MG63 (cell line): Measurements from ENCODE around the gene RANBP1. TPM values are rescaled to one million over a fixed set of nuclear protein-coding genes. Genes with fewer than 3 reads are reported as not detected.

Source experiments
- DNase-seq: peaks from one replicate; pipeline ENCODE4 v3.0.0-alpha.2; 2020
- H3K27me3 ChIP-seq: fragments of 250-450 bp; sonication (Bioruptor Pico); 2 replicates; pipeline ENCODE4 v1.5.1; 2020; ENCODE audit warnings: mild to moderate bottlenecking, moderate library complexity
- H3K36me3 ChIP-seq: fragments of 250-450 bp; sonication (Bioruptor Pico); 2 replicates; pipeline ENCODE4 v1.5.1; 2020; ENCODE audit warnings: mild to moderate bottlenecking, moderate library complexity
- H3K4me3 ChIP-seq: fragments of 250-450 bp; sonication (Bioruptor Pico); 2 replicates; pipeline ENCODE4 v1.5.1; 2020; ENCODE audit warnings: mild to moderate bottlenecking, moderate library complexity
- H3K9me3 ChIP-seq: fragments of 250-450 bp; sonication (Bioruptor Pico); 2 replicates; pipeline ENCODE4 v1.5.1; 2020; ENCODE audit warnings: mild to moderate bottlenecking, moderate library complexity
- total RNA-seq: library from RNA; depleted of rRNA; stranded (reverse); fragments of >200 nt; shearing (Covaris generic); gene quantifications from 2 replicates; pipeline ENCODE4 v1.2.3, GENCODE V29; 2014; ENCODE audit warnings: low replicate concordance

Gene RANBP1
- total RNA-seq, 1 experiment from 2014 or later, result 841 TPM

- H3K36me3 ChIP-seq, result peaks cover 93% of the 10 kb centered on the region
- DNase-seq, result no peak
- H3K27me3 ChIP-seq, result no peaks in the 10 kb centered on the region
- H3K4me3 ChIP-seq, result no peak overlapping the region
- no peaks in the 10 kb centered on the region; the same call in 1 of the 2 replicates for H3K9me3 ChIP-seq
Measured at GRCh38 chr22:20099099-20099711, 16.7 kb upstream of the RANBP1 start.

GRCh38 chr22:20101638-20102037, 14.3 kb upstream of the RANBP1 start:
- Histone ChIP-seq H3K9me3 (no peaks in the 10 kb centered on the region; the same call in 1 of the 2 replicates), H3K36me3 (peaks cover 93% of the 10 kb centered on the region), H3K27me3 (no peaks in the 10 kb centered on the region), H3K4me3 (no peak overlapping the region)
- DNase-seq, result no peak

DNA sequence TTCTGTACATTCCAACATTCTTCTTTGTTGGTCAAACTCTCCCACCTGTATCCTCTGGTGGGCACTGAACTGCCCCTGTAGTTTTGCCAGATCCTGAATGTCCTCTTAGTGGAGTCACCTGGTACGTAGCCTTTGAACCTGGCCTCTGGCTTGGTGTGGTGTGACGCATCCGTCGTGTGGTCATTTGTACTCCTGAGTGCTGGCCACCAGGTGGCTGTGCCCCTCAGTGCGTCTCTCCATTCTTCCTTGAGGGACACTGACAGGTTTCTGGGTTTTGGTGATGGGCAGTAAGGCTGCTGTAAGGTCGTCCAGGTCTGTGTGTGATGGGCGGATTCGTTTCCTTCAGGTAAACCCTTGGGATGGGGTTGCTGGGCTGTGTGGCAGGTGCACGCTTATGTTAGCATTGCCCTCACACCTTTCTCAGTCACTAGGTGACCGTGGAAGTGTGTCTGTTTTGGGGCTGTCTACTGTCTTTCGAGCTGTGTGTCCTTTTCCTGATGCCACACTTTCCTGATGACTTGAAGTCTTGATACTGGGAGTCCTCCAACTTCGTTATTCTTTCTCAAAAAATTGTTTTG, 13.6 kb upstream of the RANBP1 start:
- H3K9me3 ChIP-seq, result no peaks in the 10 kb centered on the region
- H3K36me3 ChIP-seq, result peaks cover 93% of the 10 kb centered on the region
- DNase-seq, result no peak
- H3K27me3 ChIP-seq, result no peaks in the 10 kb centered on the region
- H3K4me3 ChIP-seq, result no peak overlapping the region

DNA sequence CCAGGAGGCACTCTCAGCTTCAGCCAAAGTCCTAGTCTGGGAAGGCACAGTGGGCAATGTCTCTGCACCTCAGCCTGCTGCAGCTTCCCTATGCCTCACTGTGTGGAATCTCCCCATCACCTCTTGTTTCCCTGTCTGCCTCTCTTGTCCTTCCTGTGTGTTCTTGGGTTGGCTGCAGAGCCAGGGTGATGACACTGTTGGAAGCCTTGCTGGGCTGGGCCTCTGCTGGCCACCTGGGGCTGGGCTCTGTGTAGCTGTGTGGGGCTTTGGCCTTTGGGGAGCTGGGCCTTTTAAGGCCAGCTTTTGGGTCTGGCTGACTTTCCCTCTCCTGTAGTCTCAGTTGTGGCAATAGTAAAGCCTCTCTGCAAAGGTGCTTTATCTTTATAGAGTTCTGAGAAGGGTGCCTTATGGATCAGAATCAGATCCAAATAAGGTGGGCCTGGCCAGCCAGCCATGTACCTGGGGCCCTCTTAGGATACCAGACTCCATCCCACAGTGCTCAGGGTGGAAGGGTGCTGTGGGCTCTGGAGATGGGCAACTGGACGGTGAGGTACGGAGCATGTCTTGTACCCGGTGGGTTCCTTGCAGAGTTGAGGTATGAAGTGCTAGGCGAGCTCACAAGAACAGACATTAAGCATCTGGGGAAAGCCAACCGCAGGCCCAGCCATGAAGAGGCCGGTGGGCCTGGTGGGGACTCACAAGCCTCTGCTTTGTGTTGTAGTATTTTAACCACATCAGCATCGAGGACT, 10.3 kb upstream of the RANBP1 start:
- Histone ChIP-seq H3K36me3 (peaks cover 91% of the 10 kb centered on the region), H3K4me3 (no peak overlapping the region), H3K9me3 (no peaks in the 10 kb centered on the region), H3K27me3 (no peaks in the 10 kb centered on the region)
- no peak for DNase-seq

- H3K36me3 ChIP-seq, result peaks cover 88% of the 10 kb centered on the region
Measured at GRCh38 chr22:20106205-20106848, 9.6 kb upstream of the RANBP1 start.

DNA sequence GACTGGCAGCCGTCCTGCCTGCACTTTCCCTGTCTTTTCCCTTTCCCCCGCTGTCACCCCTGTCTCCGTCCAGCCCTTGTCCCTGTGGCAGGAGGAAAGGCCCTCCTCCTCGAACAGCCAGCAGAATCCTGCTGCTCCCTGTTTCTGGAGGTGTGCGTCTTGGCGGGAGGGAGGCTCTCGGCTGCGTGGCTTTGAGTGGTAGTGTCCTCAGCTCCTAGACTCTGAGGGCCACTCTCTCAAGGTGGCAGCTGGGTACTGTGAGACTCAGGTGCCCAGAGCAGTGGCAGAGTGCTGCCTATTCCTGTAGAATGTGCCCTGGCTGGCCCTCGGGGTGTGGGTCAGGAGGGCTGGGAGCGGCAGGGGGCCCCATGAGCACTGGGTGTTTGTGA, 9.1 kb upstream of the RANBP1 start:
- DNase-seq, result no peak
- H3K4me3 ChIP-seq, result no peak overlapping the region
- peaks cover 84% of the 10 kb centered on the region for H3K36me3 ChIP-seq
- no peaks in the 10 kb centered on the region for H3K27me3 ChIP-seq
- no peaks in the 10 kb centered on the region for H3K9me3 ChIP-seq

More at GRCh38 chr22:20106205-20106848, 9.6 kb upstream of the RANBP1 start:
- H3K9me3 ChIP-seq, result no peaks in the 10 kb centered on the region
- no peak overlapping the region for H3K4me3 ChIP-seq
- no peaks in the 10 kb centered on the region for H3K27me3 ChIP-seq
- DNase-seq, result no peak

DNA sequence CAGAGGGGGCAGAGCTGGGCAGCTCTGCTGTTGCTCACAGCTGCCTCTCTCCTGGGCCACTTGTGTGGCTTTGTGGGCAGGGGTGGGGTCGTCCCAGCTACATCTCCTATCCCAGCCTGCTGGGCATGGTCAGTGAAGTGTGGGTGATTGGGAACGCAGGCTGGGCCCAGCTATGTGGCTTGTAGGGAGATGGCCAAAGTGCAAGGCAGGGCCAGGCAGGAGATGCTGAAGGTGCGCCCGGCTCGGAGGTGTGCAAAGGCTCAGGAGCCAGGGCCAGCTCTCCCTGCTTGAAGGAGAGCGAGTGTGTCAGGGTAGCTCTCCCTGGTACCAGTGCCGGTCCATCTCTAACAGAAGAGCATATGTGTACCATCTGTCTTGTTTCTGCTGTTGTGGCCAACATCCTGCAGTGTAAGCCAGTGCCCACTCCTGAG, 8.4 kb upstream of the RANBP1 start:
- DNase-seq, result no peak

GRCh38 chr22:20107951-20108756, 7.8 kb upstream of the RANBP1 start:
- H3K36me3 ChIP-seq, result peaks cover 84% of the 10 kb centered on the region
- DNase-seq, result no peak
- no peaks in the 10 kb centered on the region for H3K9me3 ChIP-seq
- no peak overlapping the region for H3K4me3 ChIP-seq
- H3K27me3 ChIP-seq, result no peaks in the 10 kb centered on the region

More for the DNA sequence above, 8.4 kb upstream of the RANBP1 start:
- no peaks in the 10 kb centered on the region for H3K9me3 ChIP-seq
- H3K4me3 ChIP-seq, result no peak overlapping the region
- no peaks in the 10 kb centered on the region for H3K27me3 ChIP-seq
- peaks cover 83% of the 10 kb centered on the region for H3K36me3 ChIP-seq

- no peaks in the 10 kb centered on the region for H3K9me3 ChIP-seq
- H3K36me3 ChIP-seq, result peaks cover 83% of the 10 kb centered on the region
- DNase-seq, result no peak
- no peaks in the 10 kb centered on the region for H3K27me3 ChIP-seq
- H3K4me3 ChIP-seq, result no peak overlapping the region
Measured at GRCh38 chr22:20108757-20109230, 7.1 kb upstream of the RANBP1 start.

DNA sequence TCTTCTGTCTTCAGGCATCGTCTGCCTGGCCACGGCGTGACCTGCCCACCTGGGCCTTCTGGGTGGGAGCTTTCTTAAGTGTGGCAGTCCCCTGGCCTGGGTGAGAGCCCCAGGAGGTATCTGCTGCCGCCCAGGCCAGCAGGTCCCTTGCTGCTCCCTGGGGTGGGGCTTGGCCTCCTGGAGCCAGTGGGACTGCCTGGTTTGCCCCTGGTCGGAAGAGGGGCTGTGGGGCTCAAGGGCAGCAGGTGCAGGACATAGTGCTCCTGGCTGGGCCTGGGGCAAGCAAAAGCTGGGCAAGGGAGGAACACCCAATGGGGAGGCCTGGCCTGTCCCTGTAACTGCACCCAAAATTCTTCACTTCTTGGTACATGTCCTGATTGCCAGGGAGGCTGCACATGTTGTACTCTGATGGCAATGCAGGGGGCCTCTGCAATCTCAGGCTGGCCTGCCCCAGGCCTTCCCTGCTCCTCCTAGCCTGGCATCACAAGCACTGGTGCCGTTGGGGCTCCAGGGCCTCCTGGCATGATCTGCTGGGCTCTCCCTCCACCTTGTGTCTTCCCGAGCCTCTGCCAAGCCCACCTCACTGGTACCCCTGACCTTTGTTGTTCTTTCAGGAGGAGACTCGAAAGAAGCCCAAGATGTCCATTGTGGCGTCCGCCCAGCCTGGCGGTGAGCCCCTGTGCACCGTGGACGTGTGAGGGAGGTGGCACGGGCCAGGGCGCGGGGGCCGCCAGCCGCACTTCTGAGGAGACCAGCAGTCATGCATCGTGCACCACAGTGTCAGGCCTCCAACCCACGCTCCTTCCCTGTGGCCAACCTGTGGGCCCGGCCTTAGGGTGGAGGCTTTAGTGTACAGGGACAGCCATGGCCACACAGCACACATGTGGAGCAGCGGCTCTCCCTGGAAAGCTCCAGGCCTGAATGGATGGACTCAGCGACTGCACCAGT, 6.2 kb upstream of the RANBP1 start:
- H3K9me3 ChIP-seq, result no peaks in the 10 kb centered on the region
- H3K27me3 ChIP-seq, result no peaks in the 10 kb centered on the region
- peaks cover 85% of the 10 kb centered on the region for H3K36me3 ChIP-seq
- no peak for DNase-seq
- H3K4me3 ChIP-seq, result no peak overlapping the region

- no peak overlapping the region for H3K4me3 ChIP-seq
- peaks cover 85% of the 10 kb centered on the region for H3K36me3 ChIP-seq
- no peak for DNase-seq
- no peaks in the 10 kb centered on the region for H3K9me3 ChIP-seq
- H3K27me3 ChIP-seq, result no peaks in the 10 kb centered on the region
Measured at GRCh38 chr22:20110359-20110985, 5.4 kb upstream of the RANBP1 start.

- no peak overlapping the region for H3K4me3 ChIP-seq
- H3K36me3 ChIP-seq, result peaks cover 85% of the 10 kb centered on the region
- H3K9me3 ChIP-seq, result no peaks in the 10 kb centered on the region
- DNase-seq, result no peak
- H3K27me3 ChIP-seq, result no peaks in the 10 kb centered on the region
Measured at GRCh38 chr22:20111045-20111688, 4.7 kb upstream of the RANBP1 start.

DNA sequence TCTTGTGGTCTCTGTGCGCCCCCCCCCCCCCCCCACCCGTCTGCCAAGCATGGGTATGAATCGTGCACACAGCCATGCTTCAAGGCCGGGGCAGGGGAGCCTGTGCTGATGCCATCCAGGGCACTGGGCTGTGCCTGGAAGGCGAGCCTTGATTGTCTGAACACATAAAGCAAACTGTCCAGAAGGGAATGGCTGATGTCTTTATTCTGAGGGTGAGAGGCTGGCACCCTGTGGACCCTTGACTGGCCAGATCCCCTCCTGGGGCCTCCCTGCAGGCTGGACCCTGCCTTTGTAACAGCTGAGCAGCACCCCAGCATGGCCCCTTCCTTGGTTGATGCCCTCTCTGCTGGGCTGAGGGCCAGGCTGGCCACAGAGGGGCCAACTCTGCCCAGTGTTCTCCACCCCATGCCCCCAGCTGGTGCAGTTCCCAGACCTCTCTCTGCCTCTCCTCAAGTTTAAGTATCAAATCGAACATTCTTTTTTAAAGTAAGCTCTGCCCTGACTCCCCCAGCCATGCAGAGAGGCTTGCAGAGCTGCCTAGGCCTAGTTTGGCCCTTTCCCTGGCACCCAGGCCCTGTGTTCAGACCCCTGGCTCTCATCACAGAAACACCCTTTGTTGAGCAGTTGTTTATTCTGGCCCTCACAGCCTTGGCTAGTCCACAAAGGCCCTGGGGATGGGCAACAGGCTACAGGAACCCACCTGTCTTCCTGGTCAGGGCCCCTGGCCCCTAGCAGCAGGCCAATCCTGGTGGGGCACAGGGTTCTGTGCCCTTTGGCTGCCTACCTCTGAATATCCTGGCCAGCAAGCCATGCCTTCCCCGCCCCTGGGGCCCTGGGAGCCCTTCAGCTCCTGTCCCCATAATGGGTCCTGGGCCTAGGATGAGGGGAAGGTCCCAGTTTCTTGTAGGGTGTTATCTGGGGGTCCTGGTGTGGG, 3.9 kb upstream of the RANBP1 start:
- H3K36me3 ChIP-seq, result peaks cover 80% of the 10 kb centered on the region
- no peaks in the 10 kb centered on the region for H3K27me3 ChIP-seq
- DNase-seq, result no peak

More for the DNA sequence above, 3.9 kb upstream of the RANBP1 start:
- no peaks in the 10 kb centered on the region for H3K9me3 ChIP-seq
- no peak overlapping the region for H3K4me3 ChIP-seq
